ENCODE measurements around the gene LAMB2. TPM values are rescaled to one million over a fixed set of nuclear protein-coding genes. Genes with fewer than 3 reads are reported as not detected.
A peak's percentile ranks its signal among the peaks of the same experiment; 100 is the strongest.

LAMB2 gene
- total and polyA plus RNA-seq, 10 of the 15 experiments (the other 5 are each of a cell fraction or from before 2014, with no cell fraction given): 0.13 to 3.2 (median 0.64) TPM; not detected in 3

DNA sequence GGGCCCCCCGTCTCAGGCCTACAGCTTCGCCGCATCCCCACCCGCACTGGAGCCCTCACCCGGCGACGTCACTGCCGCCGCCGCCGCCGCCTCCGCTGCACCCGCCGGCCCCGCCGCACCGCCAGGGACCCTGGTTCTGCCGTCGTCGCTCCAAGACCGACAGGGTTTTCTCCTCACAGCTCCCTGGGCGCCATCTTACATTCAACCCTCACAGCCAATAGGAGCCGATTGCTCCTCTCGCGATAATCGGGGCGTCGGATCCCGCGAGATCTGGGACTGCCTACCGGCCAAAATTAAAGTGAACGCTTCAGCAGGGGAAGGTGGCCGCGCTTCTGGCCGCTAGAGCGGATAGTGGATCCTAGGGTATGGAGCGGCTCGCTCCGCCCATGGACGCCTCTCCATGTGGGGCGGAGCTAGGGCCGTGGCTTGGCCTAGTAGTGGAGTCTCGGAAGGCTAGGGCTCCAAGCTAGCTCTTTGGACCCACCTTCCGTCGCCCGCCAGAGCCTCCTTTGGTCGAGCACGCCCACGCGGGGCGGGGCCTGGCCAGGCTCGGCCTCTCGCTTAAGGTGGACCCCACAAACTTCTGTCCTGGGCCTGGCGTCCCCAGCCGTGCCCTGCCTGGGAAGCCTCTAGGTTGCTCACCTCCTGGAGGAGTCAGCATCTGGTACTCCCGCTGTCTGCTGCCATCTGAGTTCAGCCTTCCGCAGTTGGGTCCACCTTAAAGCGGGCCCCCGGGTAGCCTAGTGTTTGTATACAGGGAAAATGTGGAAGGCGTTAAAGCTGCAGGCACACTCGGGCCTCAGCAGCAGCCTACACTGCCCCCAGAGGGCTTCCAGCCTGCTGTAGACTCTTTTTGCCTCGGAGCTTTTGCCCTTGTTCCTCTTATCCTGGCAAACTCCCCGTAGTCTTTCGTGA lies 38.7 kb downstream of the LAMB2 start, which contains the start of gene QRICH1 (continued):
- TF ChIP-seq MTA3 (IDR thresholded peaks at IDR 0.05; ENCODE audit: borderline replicate concordance, low read length) (no peak), RB1 (IDR thresholded peaks at IDR 0.05; ENCODE audit: borderline replicate concordance) (peak; percentile 69; the same call in 1 of the 2 replicates), YBX1 (IDR thresholded peaks at IDR 0.05) (no peak), IRF4 (IDR thresholded peaks at IDR 0.05; ENCODE audit: low read depth, low read length) (0 out of 2 replicates have a peak, but pooled peaks have one; percentile 5), ZNF24 (IDR thresholded peaks at IDR 0.05) (0 out of 2 replicates have a peak, but pooled peaks have one; percentile 49), GABPA (IDR thresholded peaks at IDR 0.05; ENCODE audit: low read depth) (no peak), POU2F2 (IDR thresholded peaks at IDR 0.05; ENCODE audit: borderline replicate concordance, low read depth, low read length) (no peak; the same call in 1 of the 3 replicates), FOXM1 (IDR thresholded peaks at IDR 0.05; ENCODE audit: low read depth, low read length) (0 out of 2 replicates have a peak, but pooled peaks have one; percentile 37), POLR2A (IDR thresholded peaks at IDR 0.05; ENCODE audit: low read depth, low read length) (peak; percentile 87), GATAD2B (conservative IDR thresholded peaks at IDR 0.05; ENCODE audit: low read depth) (peak; percentile 62), MXI1 (IDR thresholded peaks at IDR 0.05; ENCODE audit: low read depth, low read length) (peak; percentile 19; the same call in 1 of the 2 replicates), RELA (IDR thresholded peaks at IDR 0.05; ENCODE audit: borderline replicate concordance, partially characterized antibody) (peak; percentile 68), MTA2 (IDR thresholded peaks at IDR 0.05; ENCODE audit: low read depth) (no peak), EZH2 (IDR thresholded peaks at IDR 0.05; ENCODE audit: borderline replicate concordance, control insufficient read depth, low read depth, low read length) (no peak), NR2F1 (conservative IDR thresholded peaks at IDR 0.05) (peak; percentile 7; the same call in 1 of the 2 replicates), SUZ12 (IDR thresholded peaks at IDR 0.05; ENCODE audit: unreplicated experiment) (no peak), SPI1 (IDR thresholded peaks at IDR 0.05; ENCODE audit: borderline replicate concordance, insufficient read depth, low read depth, low read length) (no peak), TAF1 (IDR thresholded peaks at IDR 0.05; ENCODE audit: borderline replicate concordance, low read depth, low read length) (peak; percentile 96)
- TF ChIP-seq, protein P1, sequence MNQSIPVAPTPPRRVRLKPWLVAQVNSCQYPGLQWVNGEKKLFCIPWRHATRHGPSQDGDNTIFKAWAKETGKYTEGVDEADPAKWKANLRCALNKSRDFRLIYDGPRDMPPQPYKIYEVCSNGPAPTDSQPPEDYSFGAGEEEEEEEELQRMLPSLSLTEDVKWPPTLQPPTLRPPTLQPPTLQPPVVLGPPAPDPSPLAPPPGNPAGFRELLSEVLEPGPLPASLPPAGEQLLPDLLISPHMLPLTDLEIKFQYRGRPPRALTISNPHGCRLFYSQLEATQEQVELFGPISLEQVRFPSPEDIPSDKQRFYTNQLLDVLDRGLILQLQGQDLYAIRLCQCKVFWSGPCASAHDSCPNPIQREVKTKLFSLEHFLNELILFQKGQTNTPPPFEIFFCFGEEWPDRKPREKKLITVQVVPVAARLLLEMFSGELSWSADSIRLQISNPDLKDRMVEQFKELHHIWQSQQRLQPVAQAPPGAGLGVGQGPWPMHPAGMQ (IDR thresholded peaks at IDR 0.05; ENCODE audit: borderline replicate concordance): peak; percentile 96
- TF ChIP-seq, protein P2, sequence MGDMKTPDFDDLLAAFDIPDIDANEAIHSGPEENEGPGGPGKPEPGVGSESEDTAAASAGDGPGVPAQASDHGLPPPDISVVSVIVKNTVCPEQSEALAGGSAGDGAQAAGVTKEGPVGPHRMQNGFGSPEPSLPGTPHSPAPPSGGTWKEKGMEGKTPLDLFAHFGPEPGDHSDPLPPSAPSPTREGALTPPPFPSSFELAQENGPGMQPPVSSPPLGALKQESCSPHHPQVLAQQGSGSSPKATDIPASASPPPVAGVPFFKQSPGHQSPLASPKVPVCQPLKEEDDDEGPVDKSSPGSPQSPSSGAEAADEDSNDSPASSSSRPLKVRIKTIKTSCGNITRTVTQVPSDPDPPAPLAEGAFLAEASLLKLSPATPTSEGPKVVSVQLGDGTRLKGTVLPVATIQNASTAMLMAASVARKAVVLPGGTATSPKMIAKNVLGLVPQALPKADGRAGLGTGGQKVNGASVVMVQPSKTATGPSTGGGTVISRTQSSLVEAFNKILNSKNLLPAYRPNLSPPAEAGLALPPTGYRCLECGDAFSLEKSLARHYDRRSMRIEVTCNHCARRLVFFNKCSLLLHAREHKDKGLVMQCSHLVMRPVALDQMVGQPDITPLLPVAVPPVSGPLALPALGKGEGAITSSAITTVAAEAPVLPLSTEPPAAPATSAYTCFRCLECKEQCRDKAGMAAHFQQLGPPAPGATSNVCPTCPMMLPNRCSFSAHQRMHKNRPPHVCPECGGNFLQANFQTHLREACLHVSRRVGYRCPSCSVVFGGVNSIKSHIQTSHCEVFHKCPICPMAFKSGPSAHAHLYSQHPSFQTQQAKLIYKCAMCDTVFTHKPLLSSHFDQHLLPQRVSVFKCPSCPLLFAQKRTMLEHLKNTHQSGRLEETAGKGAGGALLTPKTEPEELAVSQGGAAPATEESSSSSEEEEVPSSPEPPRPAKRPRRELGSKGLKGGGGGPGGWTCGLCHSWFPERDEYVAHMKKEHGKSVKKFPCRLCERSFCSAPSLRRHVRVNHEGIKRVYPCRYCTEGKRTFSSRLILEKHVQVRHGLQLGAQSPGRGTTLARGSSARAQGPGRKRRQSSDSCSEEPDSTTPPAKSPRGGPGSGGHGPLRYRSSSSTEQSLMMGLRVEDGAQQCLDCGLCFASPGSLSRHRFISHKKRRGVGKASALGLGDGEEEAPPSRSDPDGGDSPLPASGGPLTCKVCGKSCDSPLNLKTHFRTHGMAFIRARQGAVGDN (IDR thresholded peaks at IDR 0.05): no peak; the same call in 1 of the 2 replicates
- TF ChIP-seq, protein P3, sequence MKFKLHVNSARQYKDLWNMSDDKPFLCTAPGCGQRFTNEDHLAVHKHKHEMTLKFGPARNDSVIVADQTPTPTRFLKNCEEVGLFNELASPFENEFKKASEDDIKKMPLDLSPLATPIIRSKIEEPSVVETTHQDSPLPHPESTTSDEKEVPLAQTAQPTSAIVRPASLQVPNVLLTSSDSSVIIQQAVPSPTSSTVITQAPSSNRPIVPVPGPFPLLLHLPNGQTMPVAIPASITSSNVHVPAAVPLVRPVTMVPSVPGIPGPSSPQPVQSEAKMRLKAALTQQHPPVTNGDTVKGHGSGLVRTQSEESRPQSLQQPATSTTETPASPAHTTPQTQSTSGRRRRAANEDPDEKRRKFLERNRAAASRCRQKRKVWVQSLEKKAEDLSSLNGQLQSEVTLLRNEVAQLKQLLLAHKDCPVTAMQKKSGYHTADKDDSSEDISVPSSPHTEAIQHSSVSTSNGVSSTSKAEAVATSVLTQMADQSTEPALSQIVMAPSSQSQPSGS (IDR thresholded peaks at IDR 0.05; ENCODE audit: low read length): no peak
